Bone marrow (tissue), 2 donors: ENCODE results near the gene RAET1G.

Experiments used
- DNase-seq, 2 donors: peaks; one replicate each; lab custom pipeline; 2025; lab: John Stamatoyannopoulos, UW

The RAET1G gene

DNA sequence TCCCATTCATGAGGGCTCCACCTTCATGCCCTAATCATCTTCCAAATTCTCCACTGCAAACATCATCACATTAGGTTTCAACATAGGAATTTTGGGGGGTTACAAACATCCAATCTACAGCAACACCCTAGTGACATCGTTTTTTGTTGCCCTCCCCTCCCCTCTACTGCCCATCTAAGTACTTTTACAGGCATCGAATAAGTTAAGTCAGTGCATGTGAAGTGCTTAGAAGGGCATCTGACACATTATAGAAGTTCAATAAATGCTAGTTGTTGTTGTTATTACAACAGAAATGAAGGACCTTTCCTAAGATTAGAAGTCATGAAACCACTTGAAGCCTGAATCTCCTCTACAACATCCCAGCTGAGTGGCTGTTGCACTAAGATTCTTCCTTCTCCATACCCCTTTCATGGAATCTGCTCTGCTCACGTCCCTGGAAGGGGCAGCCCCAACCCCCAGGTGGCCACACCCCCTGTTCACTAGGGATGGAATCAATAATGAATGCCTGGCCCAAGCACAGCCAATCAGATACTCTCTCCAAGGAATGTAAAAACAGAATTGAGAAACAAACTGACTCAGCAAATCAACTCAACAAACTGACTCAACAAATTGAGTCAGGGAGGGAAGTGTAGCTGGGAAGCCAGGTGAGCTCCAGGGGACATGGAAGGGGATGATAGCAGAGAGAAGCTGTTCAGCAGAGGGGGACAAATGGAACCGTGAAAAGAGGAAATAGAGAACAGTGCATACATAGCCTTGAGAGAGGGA, 54.9 kb downstream of the RAET1G start:
- no peak for DNase-seq
